Uterus (tissue), 2 donors: Measurements from ENCODE around the gene COA8.

Source experiments
- CTCF ChIP-seq, 4 experiments: fragments of 200-600 bp in 2 of 4; fragments of 450-650 bp in 2 of 4; sonication (generic) in 2 of 4; IDR thresholded peaks; one replicate each; pipeline ENCODE4 v1.5.1; 2016 to 2019; ENCODE audit warnings: antibody characterized with exemption in 4 of 4, mild to moderate bottlenecking in 2 of 4, moderate library complexity in 1 of 4
- POLR2A ChIP-seq, 2 donors: fragments of 450-650 bp; IDR thresholded peaks; one replicate each; pipeline ENCODE4 v1.6.1; 2016; ENCODE audit warnings: antibody characterized with exemption in 2 of 2, mild to moderate bottlenecking in 1 of 2, moderate library complexity in 1 of 2

- TF ChIP-seq POLR2A (IDR thresholded peaks at IDR 0.05) (no peak), CTCF (IDR thresholded peaks at IDR 0.05) (no peak)
These were observed 41.9 kb downstream of the COA8 start for GRCh38 chr14:103604620-103605019.
